HEK293 (cell line): ENCODE data around the gene ZNF106.
A peak's percentile ranks its signal among the peaks of the same experiment; 100 is the strongest.

Source experiments
- CTCF ChIA-PET: fragments of 350-600 bp; formaldehyde crosslinking; extraction: SDS; loops from one replicate; lab custom pipeline; 2021; ENCODE audit warnings: antibody characterized with exemption; lab: Yijun Ruan, JAX
- POLR2A ChIA-PET: fragments of 300-600 bp; formaldehyde crosslinking; extraction: SDS; loops from one replicate; lab custom pipeline; 2020; ENCODE audit warnings: antibody characterized with exemption, inconsistent platforms; lab: Yijun Ruan, JAX
- H3K27ac ChIP-seq: fragments of 200-500 bp; sonication (Bioruptor generic); 2 replicates; pipeline ENCODE4 v1.5.1; 2014; ENCODE audit warnings: low read depth, low read length, control low read depth, inconsistent platforms; ENCODE audit errors: extremely low read depth
- H3K36me3 ChIP-seq, 2 experiments: fragments of 200-500 bp in 1 of 2; sonication (Bioruptor generic) in 1 of 2; 1 replicate in 1 of 2; 2 replicates in 1 of 2; pipeline ENCODE4 v1.5.1; 2014 to 2017; ENCODE audit warnings: inconsistent platforms in 2 of 2, low read length in 2 of 2; ENCODE audit not compliant: control insufficient read depth in 2 of 2, insufficient read depth in 1 of 2
- H3K4me1 ChIP-seq: fragments of 200-500 bp; sonication (Bioruptor generic); 2 replicates; pipeline ENCODE4 v1.5.1; 2014; ENCODE audit warnings: mild to moderate bottlenecking, low read length, inconsistent platforms; ENCODE audit not compliant: control insufficient read depth, insufficient read depth
- H3K4me3 ChIP-seq: 2 replicates; pipeline ENCODE4 v1.5.1; 2011; ENCODE audit warnings: low read depth, mild to moderate bottlenecking, control low read depth, low read length, moderate library complexity
- H3K9me3 ChIP-seq: fragments of 200-500 bp; sonication (Bioruptor generic); 2 replicates; pipeline ENCODE4 v1.5.1; 2014; ENCODE audit warnings: low read depth, low read length, inconsistent platforms; ENCODE audit not compliant: control insufficient read depth, insufficient read depth
- EGR2 ChIP-seq: fragments of 450-650 bp; formaldehyde crosslinking; IDR thresholded peaks from 2 replicates; pipeline ENCODE4 v1.5.1; 2016; ENCODE audit warnings: low read depth, missing biosample characterization, missing genetic modification characterization
- FEZF1 ChIP-seq: fragments of 450-650 bp; formaldehyde crosslinking; IDR thresholded peaks from 2 replicates; pipeline ENCODE4 v1.5.1; 2016; ENCODE audit warnings: missing biosample characterization, missing genetic modification characterization
- KLF16 ChIP-seq: fragments of 450-650 bp; formaldehyde crosslinking; IDR thresholded peaks from 2 replicates; pipeline ENCODE4 v1.5.1; 2017; ENCODE audit warnings: missing biosample characterization, missing genetic modification characterization
- SCRT1 ChIP-seq: fragments of 450-650 bp; formaldehyde crosslinking; IDR thresholded peaks from 2 replicates; pipeline ENCODE4 v1.5.1; 2016; ENCODE audit warnings: missing biosample characterization, missing genetic modification characterization, borderline replicate concordance
- SCRT2 ChIP-seq: fragments of 450-650 bp; formaldehyde crosslinking; IDR thresholded peaks from 2 replicates; pipeline ENCODE4 v1.5.1; 2016; ENCODE audit warnings: missing biosample characterization, missing genetic modification characterization
- YY1 ChIP-seq: fragments of 450-650 bp; formaldehyde crosslinking; IDR thresholded peaks from 2 replicates; pipeline ENCODE4 v1.5.1; 2018; ENCODE audit warnings: missing biosample characterization, missing genetic modification characterization
- ZBTB7A ChIP-seq: fragments of 450-650 bp; formaldehyde crosslinking; IDR thresholded peaks from 2 replicates; pipeline ENCODE4 v1.5.1; 2016; ENCODE audit warnings: low read depth, missing biosample characterization, missing genetic modification characterization
- ZFP37 ChIP-seq: fragments of 450-650 bp; formaldehyde crosslinking; IDR thresholded peaks from 2 replicates; pipeline ENCODE4 v1.5.1; 2016; ENCODE audit warnings: missing biosample characterization, missing genetic modification characterization
- ZNF23 ChIP-seq: fragments of 450-650 bp; formaldehyde crosslinking; IDR thresholded peaks from 2 replicates; pipeline ENCODE4 v1.5.1; 2016; ENCODE audit warnings: missing biosample characterization, missing genetic modification characterization, borderline replicate concordance
- ZNF24 ChIP-seq: fragments of 450-650 bp; formaldehyde crosslinking; IDR thresholded peaks from 2 replicates; pipeline ENCODE4 v1.5.1; 2016; ENCODE audit warnings: missing biosample characterization, missing genetic modification characterization
- ZNF624 ChIP-seq: fragments of 450-650 bp; formaldehyde crosslinking; IDR thresholded peaks from 2 replicates; pipeline ENCODE4 v1.5.1; 2017; ENCODE audit warnings: missing biosample characterization, missing genetic modification characterization
- ZNF654 ChIP-seq: fragments of 450-650 bp; formaldehyde crosslinking; IDR thresholded peaks from 2 replicates; pipeline ENCODE4 v1.5.1; 2016; ENCODE audit warnings: low read depth, missing biosample characterization, missing genetic modification characterization
- TF ChIP-seq, protein P1 (sequence below): fragments of 450-650 bp; formaldehyde crosslinking; IDR thresholded peaks from 2 replicates; pipeline ENCODE4 v1.5.1; 2016; ENCODE audit warnings: missing biosample characterization, missing genetic modification characterization
- TF ChIP-seq, protein P2 (sequence below): fragments of 450-650 bp; formaldehyde crosslinking; IDR thresholded peaks from 2 replicates; pipeline ENCODE4 v1.5.1; 2016; ENCODE audit warnings: missing biosample characterization, missing genetic modification characterization

ZNF106 gene

GRCh38 chr15:42387603-42388002, 103.3 kb downstream of the ZNF106 start (continued):
- TF ChIP-seq ZNF23 (tag by site-specific recombination) (no peak), FEZF1 (no peak), ZBTB7A (tag by site-specific recombination) (no peak), ZFP37 (tag by site-specific recombination) (no peak), KLF16 (no peak)

DNA sequence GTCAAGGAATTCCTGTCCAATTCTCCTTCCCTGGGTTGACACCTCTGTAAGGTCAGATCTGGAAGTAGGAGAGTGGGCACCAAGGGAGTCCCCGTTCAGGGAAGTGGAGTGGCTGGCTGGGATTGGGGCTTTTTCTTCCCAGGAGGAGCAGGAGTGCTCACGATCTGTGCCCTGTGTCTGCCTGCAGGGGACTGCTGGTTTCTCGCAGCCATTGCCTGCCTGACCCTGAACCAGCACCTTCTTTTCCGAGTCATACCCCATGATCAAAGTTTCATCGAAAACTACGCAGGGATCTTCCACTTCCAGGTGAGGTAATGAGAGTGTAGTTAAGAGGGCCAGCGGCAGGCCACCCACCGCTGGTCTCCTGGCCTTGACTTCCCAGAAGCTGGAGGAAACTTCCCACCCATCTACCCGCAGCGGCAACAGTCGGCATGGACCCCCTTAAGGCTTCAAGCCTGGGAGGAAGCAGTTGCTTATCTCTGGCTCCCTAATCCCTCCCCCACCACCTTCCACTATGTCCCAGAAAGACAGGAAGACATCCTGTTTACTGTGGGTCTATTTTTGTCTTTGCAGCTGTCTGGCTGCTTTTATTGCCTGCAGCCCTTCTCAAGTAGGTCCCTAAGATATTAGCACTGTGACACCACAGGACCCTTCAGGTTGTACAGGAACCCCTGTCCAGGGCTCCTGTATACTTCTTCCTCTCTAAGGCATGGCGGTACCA, 104.8 kb downstream of the ZNF106 start:
- ChIA-PET CTCF (interaction anchor here (0.7 to 1.6 kb wide), 9 partner anchors 10 to 319 kb away, joined by 3 to 12 read pairs (median 4); no protein-coding TSS in a partner anchor), POLR2A (interaction anchor here (0.8 kb wide), 1 partner anchor 113 kb away, joined by 5 read pairs; the partner anchor contains the start of genes GANC and TMEM87A)
- TF ChIP-seq ZNF24 (tag by site-specific recombination): no peak
- 0 out of 2 replicates have a peak, but pooled peaks have one; percentile 27 for TF ChIP-seq SCRT2
- TF ChIP-seq YY1 (tag by site-specific recombination): no peak
- Histone ChIP-seq H3K36me3 (no peaks in the 10 kb centered on the region), H3K27ac (no peak overlapping the region), H3K4me3 (no peak overlapping the region), H3K9me3 (no peaks in the 10 kb centered on the region), H3K4me1 (no peaks in the 10 kb centered on the region)

DNA sequence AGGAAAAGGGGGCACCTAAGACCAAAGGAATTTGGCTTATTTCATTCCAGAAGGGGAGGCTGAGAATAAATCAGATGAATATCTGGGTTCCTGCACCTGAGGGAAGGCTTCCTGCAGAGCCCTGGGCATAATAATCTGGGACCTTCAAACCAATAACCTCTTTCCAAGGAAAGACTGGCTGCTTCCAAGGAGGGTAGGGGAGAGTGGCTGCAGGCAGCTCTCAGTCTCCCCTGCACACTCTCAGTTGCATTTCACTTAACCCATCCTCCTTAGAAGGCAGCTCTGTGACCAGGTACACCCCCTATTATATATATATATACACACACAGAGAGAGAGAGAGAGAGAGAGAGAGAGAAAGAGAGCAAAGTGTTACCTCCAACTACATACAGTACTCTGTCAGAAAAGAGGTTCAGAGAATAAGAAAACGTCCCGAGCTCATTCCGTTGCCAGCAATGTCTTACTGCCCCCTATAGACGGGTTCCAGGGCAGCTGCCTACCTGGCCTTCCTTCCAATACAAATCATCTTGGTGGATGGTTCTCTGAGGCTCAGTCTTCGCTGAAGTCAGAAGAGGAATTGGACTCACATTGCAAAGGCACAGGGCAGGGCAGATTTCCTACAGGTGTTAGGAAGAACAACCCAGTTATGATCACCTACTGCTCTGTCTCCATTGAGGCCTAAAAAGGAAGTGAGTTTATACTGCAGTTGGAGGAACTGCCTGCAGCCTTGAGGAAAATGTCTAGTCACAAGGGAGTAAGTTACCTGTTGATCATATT, 105.5 kb downstream of the ZNF106 start:
- TF ChIP-seq, protein P1, sequence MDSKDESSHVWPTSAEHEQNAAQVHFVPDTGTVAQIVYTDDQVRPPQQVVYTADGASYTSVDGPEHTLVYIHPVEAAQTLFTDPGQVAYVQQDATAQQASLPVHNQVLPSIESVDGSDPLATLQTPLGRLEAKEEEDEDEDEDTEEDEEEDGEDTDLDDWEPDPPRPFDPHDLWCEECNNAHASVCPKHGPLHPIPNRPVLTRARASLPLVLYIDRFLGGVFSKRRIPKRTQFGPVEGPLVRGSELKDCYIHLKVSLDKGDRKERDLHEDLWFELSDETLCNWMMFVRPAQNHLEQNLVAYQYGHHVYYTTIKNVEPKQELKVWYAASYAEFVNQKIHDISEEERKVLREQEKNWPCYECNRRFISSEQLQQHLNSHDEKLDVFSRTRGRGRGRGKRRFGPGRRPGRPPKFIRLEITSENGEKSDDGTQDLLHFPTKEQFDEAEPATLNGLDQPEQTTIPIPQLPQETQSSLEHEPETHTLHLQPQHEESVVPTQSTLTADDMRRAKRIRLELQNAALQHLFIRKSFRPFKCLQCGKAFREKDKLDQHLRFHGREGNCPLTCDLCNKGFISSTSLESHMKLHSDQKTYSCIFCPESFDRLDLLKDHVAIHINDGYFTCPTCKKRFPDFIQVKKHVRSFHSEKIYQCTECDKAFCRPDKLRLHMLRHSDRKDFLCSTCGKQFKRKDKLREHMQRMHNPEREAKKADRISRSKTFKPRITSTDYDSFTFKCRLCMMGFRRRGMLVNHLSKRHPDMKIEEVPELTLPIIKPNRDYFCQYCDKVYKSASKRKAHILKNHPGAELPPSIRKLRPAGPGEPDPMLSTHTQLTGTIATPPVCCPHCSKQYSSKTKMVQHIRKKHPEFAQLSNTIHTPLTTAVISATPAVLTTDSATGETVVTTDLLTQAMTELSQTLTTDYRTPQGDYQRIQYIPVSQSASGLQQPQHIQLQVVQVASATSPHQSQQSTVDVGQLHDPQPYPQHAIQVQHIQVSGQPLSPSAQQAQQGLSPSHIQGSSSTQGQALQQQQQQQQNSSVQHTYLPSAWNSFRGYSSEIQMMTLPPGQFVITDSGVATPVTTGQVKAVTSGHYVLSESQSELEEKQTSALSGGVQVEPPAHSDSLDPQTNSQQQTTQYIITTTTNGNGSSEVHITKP: peak; percentile 39; the same call in 1 of the 2 replicates
- TF ChIP-seq SCRT1 (peak; percentile 77; the same call in 1 of the 2 replicates), ZNF654 (tag by site-specific recombination) (peak; percentile 51), ZNF624 (tag by site-specific recombination) (no peak), EGR2 (no peak), SCRT2 (peak; percentile 91)
- TF ChIP-seq, protein P2, sequence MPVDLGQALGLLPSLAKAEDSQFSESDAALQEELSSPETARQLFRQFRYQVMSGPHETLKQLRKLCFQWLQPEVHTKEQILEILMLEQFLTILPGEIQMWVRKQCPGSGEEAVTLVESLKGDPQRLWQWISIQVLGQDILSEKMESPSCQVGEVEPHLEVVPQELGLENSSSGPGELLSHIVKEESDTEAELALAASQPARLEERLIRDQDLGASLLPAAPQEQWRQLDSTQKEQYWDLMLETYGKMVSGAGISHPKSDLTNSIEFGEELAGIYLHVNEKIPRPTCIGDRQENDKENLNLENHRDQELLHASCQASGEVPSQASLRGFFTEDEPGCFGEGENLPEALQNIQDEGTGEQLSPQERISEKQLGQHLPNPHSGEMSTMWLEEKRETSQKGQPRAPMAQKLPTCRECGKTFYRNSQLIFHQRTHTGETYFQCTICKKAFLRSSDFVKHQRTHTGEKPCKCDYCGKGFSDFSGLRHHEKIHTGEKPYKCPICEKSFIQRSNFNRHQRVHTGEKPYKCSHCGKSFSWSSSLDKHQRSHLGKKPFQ: no peak
- no peaks in the 10 kb centered on the region for H3K36me3 ChIP-seq
- CTCF ChIA-PET: interaction anchor here (0.5 to 1.6 kb wide), 23 partner anchors 9 to 382 kb away, joined by 3 to 12 read pairs (median 3); no protein-coding TSS in a partner anchor
- H3K4me1 ChIP-seq: no peaks in the 10 kb centered on the region
- POLR2A ChIA-PET: interaction anchor here (0.8 kb wide), 1 partner anchor 112 kb away, joined by 5 read pairs; the partner anchor contains the start of genes GANC and TMEM87A
- H3K4me3 ChIP-seq: no peak overlapping the region
- H3K27ac ChIP-seq: no peak overlapping the region
- no peaks in the 10 kb centered on the region for H3K9me3 ChIP-seq
